Endothelial cell (in vitro differentiated cells): ENCODE results near the gene CMSS1. TPM values are rescaled to one million over a fixed set of nuclear protein-coding genes. Genes with fewer than 3 reads are reported as not detected.

Experiments
- DNase-seq: peaks from one replicate; pipeline ENCODE4 v3.0.0; 2021; ENCODE audit warnings: low spot score
- H3K27ac Mint-ChIP-seq: one replicate; pipeline ENCODE4 v1.8.0; 2021; ENCODE audit warnings: mixed read lengths, inconsistent platforms; ENCODE audit not compliant: unreplicated experiment
- H3K27me3 Mint-ChIP-seq: one replicate; pipeline ENCODE4 v1.8.0; 2021; ENCODE audit warnings: mild to moderate bottlenecking, moderate library complexity, mixed read lengths, inconsistent platforms; ENCODE audit not compliant: unreplicated experiment
- H3K36me3 Mint-ChIP-seq: one replicate; pipeline ENCODE4 v1.8.0; 2021; ENCODE audit warnings: mild to moderate bottlenecking, low read depth, mixed read lengths, inconsistent platforms; ENCODE audit not compliant: unreplicated experiment
- H3K4me1 Mint-ChIP-seq: one replicate; pipeline ENCODE4 v1.8.0; 2021; ENCODE audit warnings: mild to moderate bottlenecking, mixed read lengths, inconsistent platforms; ENCODE audit not compliant: unreplicated experiment
- H3K4me3 Mint-ChIP-seq: one replicate; pipeline ENCODE4 v1.8.0; 2021; ENCODE audit warnings: mild to moderate bottlenecking, mixed read lengths, inconsistent platforms; ENCODE audit not compliant: unreplicated experiment
- H3K9me3 Mint-ChIP-seq: one replicate; pipeline ENCODE4 v1.8.0; 2021; ENCODE audit warnings: mixed read lengths, inconsistent platforms; ENCODE audit not compliant: unreplicated experiment
- total RNA-seq: library from RNA; stranded (reverse); fragmentation: NEBNext Ultra II Directional; extraction: Animal tissue kit (Norgen Biotek cat#: 25700); gene quantifications from one replicate; pipeline ENCODE4 v1.2.1, GENCODE V29; 2021; ENCODE audit not compliant: unreplicated experiment
- TF ChIP-seq, protein P1 (sequence below): fragments of 200-600 bp; sonication (generic); IDR thresholded peaks from one replicate; pipeline ENCODE4 v1.5.0; 2021; ENCODE audit warnings: antibody characterized with exemption; ENCODE audit not compliant: unreplicated experiment

Gene CMSS1
- total RNA-seq, 1 donor from 2014 or later: 25.8 TPM

DNA sequence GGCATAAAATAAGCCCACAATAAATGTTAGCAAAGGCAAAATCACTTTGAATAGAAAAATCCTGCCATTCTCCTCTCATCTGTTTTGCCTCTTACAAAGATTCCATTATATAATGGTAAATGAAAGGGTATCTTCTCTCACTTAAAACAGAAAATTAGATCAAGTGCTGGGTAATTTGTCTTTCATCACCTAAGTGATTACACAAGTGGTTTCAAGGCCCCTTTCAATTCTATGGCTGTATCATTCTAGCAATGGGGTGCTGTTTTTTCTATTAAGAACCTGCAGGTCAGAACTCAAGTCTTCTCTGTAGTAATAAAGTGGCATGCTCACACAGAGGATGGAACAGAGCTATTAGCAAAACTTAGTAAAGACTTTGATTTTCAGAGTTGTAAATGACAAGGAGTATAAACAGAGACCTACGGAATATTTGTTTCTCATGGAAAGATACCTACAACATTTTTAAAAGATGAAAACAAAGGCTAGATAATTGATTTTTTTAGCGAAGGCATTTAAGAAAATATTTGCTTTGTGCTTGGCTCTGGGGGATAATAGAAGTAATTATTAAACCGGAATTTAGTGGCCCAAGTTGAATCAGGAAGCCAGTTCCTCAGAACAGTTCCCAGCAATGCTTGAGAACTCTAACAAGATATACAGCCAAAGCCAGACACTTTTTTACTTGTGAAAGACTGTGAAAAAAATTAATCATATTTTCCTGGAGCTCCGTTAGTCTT is 137.4 kb downstream of the CMSS1 start:
- Mint-ChIP-seq H3K9me3 (no peaks in the 10 kb centered on the region), H3K4me1 (peaks cover 12% of the 10 kb centered on the region), H3K36me3 (no peaks in the 10 kb centered on the region), H3K27ac (no peak overlapping the region), H3K27me3 (peaks cover 3% of the 10 kb centered on the region), H3K4me3 (no peak overlapping the region)
- DNase-seq: no peak
- TF ChIP-seq, protein P1, sequence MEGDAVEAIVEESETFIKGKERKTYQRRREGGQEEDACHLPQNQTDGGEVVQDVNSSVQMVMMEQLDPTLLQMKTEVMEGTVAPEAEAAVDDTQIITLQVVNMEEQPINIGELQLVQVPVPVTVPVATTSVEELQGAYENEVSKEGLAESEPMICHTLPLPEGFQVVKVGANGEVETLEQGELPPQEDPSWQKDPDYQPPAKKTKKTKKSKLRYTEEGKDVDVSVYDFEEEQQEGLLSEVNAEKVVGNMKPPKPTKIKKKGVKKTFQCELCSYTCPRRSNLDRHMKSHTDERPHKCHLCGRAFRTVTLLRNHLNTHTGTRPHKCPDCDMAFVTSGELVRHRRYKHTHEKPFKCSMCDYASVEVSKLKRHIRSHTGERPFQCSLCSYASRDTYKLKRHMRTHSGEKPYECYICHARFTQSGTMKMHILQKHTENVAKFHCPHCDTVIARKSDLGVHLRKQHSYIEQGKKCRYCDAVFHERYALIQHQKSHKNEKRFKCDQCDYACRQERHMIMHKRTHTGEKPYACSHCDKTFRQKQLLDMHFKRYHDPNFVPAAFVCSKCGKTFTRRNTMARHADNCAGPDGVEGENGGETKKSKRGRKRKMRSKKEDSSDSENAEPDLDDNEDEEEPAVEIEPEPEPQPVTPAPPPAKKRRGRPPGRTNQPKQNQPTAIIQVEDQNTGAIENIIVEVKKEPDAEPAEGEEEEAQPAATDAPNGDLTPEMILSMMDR: no peak

DNA sequence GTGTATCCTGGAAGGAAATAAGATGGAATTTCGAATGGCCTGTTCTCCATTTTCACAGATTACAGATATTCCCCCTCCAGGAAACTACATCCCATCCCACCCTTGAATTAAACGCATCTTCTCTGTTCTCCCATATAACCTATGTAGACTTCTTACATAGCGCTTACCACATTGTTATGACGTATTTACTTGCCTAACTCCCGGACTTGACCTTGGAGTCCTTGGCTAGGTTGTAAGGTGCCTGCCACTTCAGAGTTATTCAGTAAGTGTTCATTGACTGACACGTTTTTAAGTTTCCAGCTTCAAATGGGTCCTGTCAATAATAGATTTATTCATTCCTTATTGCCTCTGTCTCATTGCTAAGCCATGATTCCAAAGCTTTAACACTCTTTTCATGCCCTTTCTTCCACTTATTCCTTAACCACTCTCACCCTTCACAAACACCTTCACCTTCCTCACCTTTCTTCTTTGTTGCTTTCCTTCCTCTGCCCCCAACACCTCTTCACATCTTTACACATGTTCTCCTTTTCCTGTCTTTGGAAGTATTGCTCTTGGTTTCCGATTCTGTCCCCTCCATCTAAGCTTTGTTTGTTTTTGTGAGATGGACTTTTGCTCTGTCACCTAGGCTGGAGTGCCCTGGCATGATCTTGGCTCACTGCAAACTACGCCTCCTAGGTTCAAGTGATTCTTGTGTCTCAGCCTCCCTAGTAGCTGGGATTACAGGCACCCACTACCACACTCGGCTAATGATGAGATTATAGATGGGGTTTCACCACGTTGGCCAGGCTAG is 138.3 kb downstream of the CMSS1 start:
- Mint-ChIP-seq H3K27me3 (peaks cover 3% of the 10 kb centered on the region), H3K4me1 (peaks cover 8% of the 10 kb centered on the region), H3K36me3 (no peaks in the 10 kb centered on the region), H3K9me3 (no peaks in the 10 kb centered on the region), H3K27ac (no peak overlapping the region), H3K4me3 (no peak overlapping the region)
- no peak for DNase-seq
- TF ChIP-seq, protein P1: no peak

DNA sequence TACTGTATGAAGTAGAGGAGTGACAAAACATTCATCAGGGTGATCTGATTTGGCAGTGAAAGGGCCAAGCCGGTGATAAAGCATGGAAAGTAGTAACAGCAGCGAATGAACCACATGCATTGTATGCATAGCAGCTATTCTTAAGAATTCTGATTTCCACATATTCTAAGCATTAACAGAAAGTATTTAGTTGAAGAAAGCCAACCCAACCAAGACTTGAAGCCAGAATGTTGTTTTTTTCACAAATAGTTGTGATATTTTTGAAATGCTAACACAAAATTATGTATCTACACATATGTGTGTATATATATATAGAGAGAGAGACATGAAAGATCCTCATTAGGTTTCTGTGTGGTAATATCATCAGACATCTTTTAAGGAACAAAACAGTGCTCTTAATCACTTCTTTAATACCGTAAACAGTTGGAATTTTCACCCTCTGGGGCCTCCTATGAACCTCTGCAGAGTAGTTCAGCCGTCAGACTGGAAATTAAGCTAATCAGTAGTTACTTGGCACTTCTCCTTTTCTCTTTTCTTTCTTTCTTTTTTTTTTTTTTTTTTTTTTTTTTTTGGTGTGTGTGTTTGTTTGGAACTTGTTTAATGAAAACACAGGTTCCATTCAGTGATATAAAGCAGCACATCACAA is 139.6 kb downstream of the CMSS1 start:
- Mint-ChIP-seq H3K27ac (no peak overlapping the region), H3K4me1 (peaks cover 13% of the 10 kb centered on the region), H3K4me3 (no peak overlapping the region), H3K27me3 (peaks cover 3% of the 10 kb centered on the region), H3K9me3 (no peaks in the 10 kb centered on the region), H3K36me3 (no peaks in the 10 kb centered on the region)
- no peak for DNase-seq
- TF ChIP-seq, protein P1: no peak

DNA sequence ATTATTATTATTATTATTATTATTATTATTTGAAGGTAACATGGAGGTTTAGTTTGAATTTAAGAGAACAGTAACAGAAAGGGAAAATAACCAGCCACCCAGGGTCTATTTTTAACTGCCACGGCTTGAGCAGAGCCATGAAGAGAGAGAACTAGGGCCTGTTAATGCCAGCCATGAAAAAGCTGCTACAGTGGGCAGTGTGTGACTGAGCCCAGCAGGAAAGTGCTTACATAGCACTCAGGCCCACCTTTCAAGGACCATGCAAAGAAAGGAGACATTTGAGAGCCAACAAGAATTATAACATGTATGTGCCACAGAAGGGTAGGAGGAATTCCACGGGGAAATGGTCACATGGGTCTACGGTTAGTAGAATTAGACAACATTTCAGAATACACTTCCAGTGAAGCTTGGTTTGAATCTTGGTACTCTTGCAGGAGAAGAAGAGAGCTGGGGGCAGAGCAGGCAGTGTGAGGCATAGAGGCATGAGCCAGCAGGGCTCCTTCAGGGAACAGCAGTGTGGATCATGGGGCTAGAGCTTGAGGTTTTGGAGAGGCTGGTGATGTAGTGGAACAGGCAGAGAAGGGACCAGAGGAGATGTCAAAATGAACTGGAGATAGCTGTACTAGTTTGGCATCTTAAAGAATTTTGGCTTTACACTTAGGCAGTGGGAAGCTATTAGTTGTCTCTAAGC is 140.7 kb downstream of the CMSS1 start:
- Mint-ChIP-seq H3K27me3 (peaks cover 3% of the 10 kb centered on the region), H3K27ac (no peak overlapping the region), H3K4me1 (peaks cover 13% of the 10 kb centered on the region), H3K9me3 (no peaks in the 10 kb centered on the region), H3K4me3 (no peak overlapping the region), H3K36me3 (no peaks in the 10 kb centered on the region)
- TF ChIP-seq, protein P1: no peak
- no peak for DNase-seq
